Measurements from ENCODE around the gene TAOK3.
A peak's percentile ranks its signal among the peaks of the same experiment; 100 is the strongest.

The TAOK3 gene

DNA sequence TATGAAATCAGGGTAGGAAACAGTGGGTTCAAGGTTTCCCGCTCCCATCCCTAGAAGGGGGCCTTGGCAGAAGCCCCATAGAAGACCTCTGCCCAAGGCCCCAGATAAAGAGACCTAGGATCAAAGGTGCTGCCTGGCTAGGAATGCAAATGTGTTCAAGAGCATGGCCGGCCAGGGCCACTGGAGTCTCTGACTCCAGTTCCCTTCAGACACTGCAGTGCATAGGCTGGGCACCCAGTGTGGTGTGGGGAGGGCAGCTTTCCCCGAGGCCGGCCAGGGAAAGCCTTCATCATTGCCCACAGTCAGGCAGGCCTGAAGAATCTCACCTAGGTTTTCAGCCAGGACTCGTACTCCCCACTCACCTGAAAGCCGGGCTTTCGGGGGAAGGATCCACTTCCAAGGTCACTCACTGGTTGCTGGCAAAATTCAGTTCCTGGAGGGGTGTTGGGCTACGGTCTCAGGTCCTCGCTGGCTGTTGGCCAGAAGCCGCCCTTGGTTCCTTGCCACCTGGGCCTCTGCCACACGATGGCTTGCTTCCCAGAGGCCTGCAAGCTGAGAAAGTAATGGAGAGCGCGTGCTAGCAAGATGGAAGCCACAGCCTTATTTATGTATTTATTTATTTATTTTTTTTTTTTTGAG lies 246.5 kb downstream of the TAOK3 start:
- DNase-seq: no peak

DNA sequence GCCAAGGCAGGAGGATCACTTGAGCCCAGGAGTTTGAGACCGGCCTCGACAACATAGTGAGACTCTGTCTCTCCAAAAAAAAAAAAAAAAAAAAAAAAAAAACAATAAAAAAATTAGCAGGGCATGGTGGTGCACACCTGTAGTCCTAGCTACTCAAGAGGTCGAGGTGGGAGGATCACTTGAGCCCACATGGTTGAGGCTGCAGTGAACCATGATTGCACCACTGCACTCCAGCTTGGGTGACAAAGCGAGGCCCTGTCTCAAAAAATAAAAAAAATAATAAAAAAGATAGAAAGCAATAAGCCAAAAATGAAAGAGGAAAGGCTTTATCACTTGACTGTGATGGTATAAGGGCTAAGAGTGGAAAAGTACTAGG lies 247.0 kb downstream of the TAOK3 start:
- DNase-seq: no peak

DNA sequence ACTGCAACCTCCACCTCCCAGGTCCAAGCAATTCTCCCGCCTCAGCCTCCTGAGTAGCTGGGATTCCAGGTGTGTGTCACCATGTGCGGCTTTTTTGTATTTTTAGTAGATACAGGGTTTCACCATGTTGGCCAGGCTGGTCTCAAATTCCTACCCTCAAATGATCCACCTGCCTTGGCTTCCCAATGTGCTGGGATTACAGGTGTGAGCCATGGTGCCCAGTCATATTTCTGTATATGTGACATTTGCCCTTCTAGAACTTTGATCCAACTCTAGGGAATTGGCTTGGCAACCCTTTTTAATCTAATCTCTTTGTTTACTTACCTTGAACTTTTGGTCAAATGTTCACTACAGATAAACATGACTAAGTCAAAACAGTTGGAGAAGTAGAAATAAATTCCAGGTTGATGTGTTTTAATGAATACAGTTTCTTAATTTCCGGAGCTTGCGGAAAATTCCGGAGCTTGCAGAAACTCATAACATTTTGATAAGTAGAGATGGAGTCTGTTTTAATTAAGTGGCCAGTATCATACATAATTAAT lies 248.3 kb downstream of the TAOK3 start:
- DNase-seq: no peak

DNA sequence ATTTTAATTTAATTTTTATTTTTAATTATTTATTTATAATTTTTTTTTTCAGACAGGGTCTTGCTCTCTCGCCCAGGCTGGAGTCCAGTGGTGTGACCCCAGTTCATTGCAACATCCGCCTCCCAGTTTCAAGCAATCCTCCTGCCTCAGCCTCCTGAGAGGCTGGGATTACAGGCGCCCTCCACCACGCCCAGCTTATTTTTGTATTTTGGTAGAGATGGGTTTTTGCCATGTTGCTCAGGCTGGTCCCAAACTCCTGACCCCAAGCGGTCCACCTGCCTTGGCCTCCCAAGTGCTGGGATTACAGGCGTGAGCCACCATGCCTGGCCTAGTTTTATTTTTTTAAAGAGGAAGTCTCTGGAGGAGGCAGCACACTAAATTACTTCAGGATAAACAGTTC lies 250.4 kb downstream of the TAOK3 start:
- DNase-seq: no peak

DNA sequence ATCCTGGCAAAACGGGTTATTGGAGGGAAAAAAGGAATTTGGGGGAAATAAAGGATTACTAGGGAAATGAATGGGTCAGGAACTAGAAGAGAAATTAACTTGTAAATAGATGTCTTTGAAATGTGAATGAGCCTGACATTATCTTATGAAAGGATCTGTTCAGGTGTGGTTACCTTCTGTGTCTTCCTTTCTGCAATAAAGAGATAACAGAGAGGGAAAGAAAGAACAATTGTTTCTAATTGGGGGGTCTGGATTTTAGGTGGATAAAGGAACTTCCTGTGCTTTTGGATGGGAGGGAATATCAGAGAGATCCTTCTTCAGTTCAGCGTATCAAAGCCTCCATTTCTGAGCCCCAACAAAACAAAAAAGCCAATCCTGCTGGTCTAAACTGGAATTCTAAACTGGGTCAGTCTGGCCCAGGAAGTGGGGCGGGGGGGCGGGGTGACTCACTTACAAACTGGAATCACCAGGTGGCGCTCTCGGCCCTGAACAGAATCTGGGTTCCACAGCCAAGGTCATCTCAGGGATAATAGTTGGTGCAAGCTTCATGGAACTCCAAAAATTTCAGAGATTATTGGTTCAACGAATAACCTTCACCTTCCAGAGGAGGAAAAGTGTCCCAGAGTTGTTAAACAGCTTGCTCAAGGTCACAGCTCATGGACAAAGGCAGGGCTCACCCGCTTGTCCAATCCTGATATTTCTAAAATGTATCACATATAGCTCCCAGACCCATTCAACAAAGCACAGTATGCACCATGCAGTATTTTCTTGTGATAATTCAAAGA lies 251.9 kb downstream of the TAOK3 start:
- DNase-seq: peak; percentile 37

DNA sequence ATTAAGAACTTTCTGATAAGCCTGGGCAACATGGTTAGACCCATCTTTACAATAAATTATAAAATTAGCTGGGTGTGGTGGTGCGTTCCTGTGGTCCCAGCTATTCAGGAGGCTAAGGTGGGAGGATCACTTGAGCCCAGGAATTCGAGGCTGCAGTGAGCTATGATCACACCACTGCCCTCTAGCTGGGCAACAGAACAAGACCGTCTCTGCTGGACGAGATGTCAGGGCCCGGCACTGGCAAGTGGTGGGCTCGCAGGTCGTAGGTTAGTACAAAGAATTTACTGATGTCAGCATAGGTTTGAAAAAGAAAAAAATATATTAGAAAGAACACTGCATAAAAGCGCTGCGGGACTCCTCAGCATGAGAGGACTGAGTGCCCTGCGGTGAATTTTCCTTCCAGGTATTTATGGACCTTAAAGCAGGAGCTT lies 253.2 kb downstream of the TAOK3 start:
- DNase-seq: no peak

DNA sequence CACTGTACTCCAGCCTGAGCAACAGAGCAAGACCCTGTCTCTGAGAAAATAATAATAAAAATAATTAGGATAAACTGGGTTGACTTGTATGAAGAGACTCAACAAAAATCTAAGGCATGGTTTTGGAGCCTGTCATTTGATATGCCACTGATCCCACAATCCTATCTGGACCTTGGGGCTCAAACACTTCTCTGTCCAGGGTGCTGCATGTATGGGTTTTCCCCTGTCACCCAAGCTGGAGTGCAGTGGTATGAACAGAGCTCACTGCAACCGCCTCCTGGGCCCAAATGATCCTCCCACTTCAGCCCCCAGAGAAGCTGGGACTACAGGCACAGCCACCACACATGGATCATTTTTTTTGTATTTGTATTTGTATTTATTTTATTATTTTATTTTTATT lies 263.6 kb downstream of the TAOK3 start:
- no peak for DNase-seq

DNA sequence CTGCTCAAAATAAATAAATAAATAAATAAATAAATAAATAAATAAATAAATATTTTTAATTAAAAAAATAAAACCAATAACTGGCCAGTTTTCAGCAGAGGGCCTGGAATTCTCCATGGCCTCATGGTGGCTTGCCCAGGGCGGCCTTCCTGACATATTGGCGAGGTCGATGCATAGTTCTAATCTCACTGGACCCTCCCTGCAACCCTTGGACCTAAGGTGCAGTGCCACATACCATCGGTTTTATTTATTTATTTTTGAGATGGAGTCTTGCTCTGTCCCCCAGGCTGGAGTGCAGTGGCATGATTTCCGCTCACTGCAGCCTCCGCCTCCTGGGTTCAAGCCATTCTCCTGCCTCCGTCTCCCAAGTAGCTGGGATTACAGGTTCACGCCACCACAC lies 265.0 kb downstream of the TAOK3 start:
- DNase-seq: no peak

DNA sequence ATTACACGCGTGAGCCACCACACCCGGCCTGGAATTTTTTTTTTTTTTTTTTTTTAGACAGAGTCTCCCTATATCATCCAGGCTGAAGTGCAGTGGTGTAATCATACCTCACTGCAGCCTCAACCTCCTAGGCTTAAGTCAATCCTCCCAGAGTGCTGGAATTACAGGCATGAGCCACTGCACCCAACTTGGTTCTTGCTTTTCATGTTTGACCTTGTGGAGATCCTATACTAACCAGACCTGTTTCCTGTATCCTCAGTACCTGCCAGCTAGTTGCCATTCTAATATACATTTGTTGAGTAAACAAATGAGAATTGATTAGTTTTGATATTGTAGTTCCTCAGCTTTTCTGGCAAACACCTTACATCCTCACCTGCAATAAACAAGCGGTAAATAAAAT lies 265.7 kb downstream of the TAOK3 start:
- no peak for DNase-seq

DNA sequence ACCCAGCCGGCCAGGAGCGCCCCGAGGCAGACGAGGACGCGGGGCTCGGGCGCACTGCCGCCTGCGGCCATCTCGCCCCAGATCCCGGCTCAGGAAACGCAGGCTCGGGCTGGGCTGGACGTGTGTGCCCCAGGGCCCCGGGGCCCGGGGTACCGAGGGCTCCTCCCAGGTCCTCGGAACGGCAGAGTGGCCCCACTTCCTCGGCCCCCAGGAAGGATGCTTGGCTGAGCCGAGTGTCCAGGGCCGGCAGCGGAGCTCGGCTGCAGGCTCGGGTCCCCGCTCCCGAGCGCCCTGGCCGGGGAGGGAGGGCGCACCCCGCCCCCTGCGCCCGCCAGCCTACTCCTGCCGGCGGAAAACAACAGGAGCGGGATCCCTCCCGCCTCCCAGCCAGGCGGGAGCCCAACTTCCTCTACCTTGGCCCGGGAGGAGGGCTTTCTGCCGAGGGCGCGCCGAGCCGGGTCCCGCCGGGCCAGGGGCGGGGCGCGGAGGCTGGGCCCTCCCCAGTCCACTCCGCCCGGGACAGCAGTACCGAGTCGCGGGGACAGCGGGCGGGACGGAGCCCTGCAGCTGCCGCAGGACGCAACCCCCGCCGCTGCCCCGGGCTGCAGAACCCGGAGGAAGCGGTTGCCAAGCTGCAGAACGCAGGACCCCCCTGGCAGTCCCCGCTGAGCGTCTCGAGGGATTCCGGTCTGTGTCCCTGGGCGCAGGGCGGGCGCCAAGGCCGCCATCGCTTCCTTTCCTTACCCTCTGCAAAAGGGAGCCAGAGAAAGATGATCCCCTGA lies 268.9 kb downstream of the TAOK3 start, which contains the start of gene VSIG10:
VSIG10 (minus strand) TSS at position 411 of the 782 bp plus-strand sequence; CDS start at position 71, 340 bp downstream.
- DNase-seq: peak; percentile 24

DNA sequence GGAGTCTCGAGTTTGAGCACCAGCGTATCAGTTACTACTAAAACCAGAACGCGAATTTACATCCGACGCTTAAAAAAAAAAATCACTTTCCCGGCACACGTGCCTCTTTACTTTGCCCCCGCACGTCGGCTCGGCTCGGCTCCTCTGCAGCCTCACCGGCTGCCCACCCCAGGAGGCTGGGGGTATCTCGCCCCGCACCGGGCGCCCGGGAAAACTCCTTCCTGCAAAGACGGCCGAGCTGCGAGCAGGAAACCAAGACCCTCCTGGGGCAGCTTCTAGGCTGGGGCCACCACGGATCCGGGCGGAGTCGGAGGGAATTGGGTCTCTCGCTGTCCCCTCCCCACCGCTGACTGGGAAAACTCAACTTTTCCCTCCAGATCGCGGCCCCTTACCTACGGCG lies 269.5 kb downstream of the TAOK3 start:
- peak; percentile 42 for DNase-seq

DNA sequence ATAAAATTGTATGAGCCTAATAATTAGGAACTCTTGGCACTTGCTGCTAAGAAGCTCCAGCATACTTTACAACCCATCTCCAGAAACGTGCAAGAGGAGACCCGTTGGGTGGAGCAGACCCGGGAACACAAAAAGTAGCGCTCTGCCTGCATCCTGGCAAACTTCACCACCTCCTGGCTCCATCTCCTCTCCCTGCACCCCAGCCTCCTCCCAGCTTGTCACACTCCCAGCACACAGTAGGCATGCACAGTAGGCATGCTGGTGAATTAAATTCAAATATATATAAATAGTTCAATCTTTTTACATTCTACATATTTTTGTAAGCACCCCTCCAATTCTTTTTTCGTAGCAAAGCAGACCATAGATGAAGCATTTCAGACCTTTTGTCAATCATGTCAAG lies 270.1 kb downstream of the TAOK3 start:
- no peak for DNase-seq

DNA sequence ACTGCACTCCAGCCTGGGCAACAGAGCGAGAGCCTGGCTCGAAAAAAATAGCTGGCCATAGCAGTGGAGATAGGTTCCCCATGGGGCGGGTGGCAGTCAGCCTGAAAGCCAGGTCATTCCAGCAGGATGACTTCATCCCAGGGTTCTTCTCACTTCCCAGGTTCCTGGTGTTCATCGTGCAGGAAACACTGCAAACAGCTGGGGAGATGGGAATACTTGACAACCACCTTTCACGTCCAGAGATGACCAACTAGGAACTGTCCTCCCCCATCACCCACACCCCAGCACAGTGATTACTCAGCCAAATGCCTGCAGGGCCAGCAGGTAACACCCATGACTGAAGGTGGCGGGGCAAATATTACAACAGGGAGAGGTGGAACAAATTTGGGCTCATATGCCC lies 270.6 kb downstream of the TAOK3 start:
- no peak for DNase-seq

DNA sequence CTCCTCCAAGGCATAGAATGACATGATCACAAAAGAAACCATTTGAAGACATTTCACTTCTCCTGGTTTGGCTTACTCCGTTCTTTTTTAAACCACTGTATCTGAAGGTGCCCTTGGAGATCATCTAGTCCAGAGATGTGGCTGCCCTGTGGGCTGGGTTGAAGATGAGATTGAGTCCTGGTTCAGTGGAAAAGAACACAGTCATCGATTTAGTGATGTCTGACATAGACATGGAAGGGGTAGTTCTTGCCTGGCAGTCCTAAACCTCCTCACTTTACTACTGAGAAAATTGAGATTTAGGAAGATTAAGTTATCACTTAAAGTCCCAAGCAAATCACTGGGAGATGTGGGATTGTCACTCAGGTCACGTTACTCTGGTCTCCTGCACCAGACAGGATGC lies 271.7 kb downstream of the TAOK3 start:
- DNase-seq: no peak

All from NCI-H748 treated with DMSO at 0.1 percent for 48 hours (cell line).